HL-60/S4 (cell line): ENCODE data around the gene SELPLG.

Experiments used
- in situ Hi-C: fragments of 300-500 bp; cut with MboI; formaldehyde crosslinking; loops from 2 replicates; pipeline ENCODE4 v1.14.3; 2022; ENCODE audit warnings: low sequenced_read_pairs

The SELPLG gene

GRCh38 chr12:108577458-108577857, 56.2 kb downstream of the SELPLG start:
- in situ Hi-C loops = no loop called here

GRCh38 chr12:108576660-108577234, 56.9 kb downstream of the SELPLG start:
- in situ Hi-C loops = no loop called here

GRCh38 chr12:108575199-108575912, 58.3 kb downstream of the SELPLG start:
- in situ Hi-C loops = no loop called here

- in situ Hi-C loops = loop anchor here (25.0 kb wide), 1 partner anchor 513 kb away; the partner anchor contains the start of genes ALKBH2 and UNG
Observed at GRCh38 chr12:108574276-108574675, 59.4 kb downstream of the SELPLG start.

- in situ Hi-C loops = loop anchor here (25.0 kb wide), 1 partner anchor 514 kb away; the partner anchor contains the start of genes ALKBH2 and UNG
Observed at GRCh38 chr12:108573317-108573716, 60.4 kb downstream of the SELPLG start.

GRCh38 chr12:108572166-108572790, 61.4 kb downstream of the SELPLG start:
- in situ Hi-C loops = loop anchor here (25.0 kb wide), 1 partner anchor 515 kb away; the partner anchor contains the start of genes ALKBH2 and UNG
